Natural killer cell (primary cell): Measurements from ENCODE around the gene SERTAD1. TPM values are rescaled to one million over a fixed set of nuclear protein-coding genes. Genes with fewer than 3 reads are reported as not detected.

Experiments
- ATAC-seq, 3 donors: fragments of 150-1000 bp in 2 of 3; fragments of 200-7000 bp in 1 of 3; cut with Tn5 transposase; 1 replicate in 1 of 3; 2 replicates in 2 of 3; pipeline ENCODE4 v1.10.0; 2021; ENCODE audit warnings: mild to moderate bottlenecking in 2 of 3, moderate library complexity in 2 of 3
- DNase-seq, 2 donors: peaks; one replicate each; pipeline versions ENCODE4 v3.0.0 to v3.0.0-alpha.2; 2013 to 2021; ENCODE audit warnings: mixed read lengths in 1 of 2
- H3K27ac ChIP-seq: one replicate; pipeline ENCODE4 v1.5.1; 2013; ENCODE audit warnings: mild to moderate bottlenecking, low read length
- H3K27me3 ChIP-seq: one replicate; pipeline ENCODE4 v1.6.1; 2013; ENCODE audit warnings: low read length; ENCODE audit not compliant: control insufficient read depth, insufficient read depth
- H3K36me3 ChIP-seq: one replicate; pipeline ENCODE4 v1.6.1; 2013; ENCODE audit warnings: low read length; ENCODE audit not compliant: control insufficient read depth, insufficient read depth
- H3K4me1 ChIP-seq: one replicate; pipeline ENCODE4 v1.6.1; 2013; ENCODE audit warnings: low read length; ENCODE audit not compliant: control insufficient read depth, insufficient read depth
- H3K4me3 ChIP-seq: one replicate; pipeline ENCODE4 v1.5.1; 2013; ENCODE audit warnings: low read length
- H3K9me3 ChIP-seq: one replicate; pipeline ENCODE4 v1.6.1; 2013; ENCODE audit warnings: low read length; ENCODE audit not compliant: control insufficient read depth, insufficient read depth
- H3K27ac Mint-ChIP-seq, 2 donors: one replicate each; pipeline ENCODE4 v1.8.0; 2022; ENCODE audit warnings: mild to moderate bottlenecking in 2 of 2, mixed read lengths in 2 of 2, moderate library complexity in 1 of 2
- H3K27me3 Mint-ChIP-seq, 2 donors: one replicate each; pipeline ENCODE4 v1.8.0; 2022; ENCODE audit warnings: low read depth in 2 of 2, mixed read lengths in 2 of 2
- H3K36me3 Mint-ChIP-seq: one replicate; pipeline ENCODE4 v1.8.0; 2022; ENCODE audit warnings: mixed read lengths
- H3K4me1 Mint-ChIP-seq, 2 donors: one replicate each; pipeline ENCODE4 v1.8.0; 2022; ENCODE audit warnings: mixed read lengths in 2 of 2
- H3K4me3 Mint-ChIP-seq: one replicate; pipeline ENCODE4 v1.8.0; 2022; ENCODE audit warnings: mild to moderate bottlenecking, moderate library complexity, mixed read lengths
- H3K9me3 Mint-ChIP-seq, 2 donors: one replicate each; pipeline ENCODE4 v1.8.0; 2022; ENCODE audit warnings: mixed read lengths in 2 of 2
- WGBS: methylation state at CpG from one replicate; pipeline ENCODE4 v1.1.7; 2013; ENCODE audit warnings: missing lambda C conversion rate; ENCODE audit not compliant: insufficient coverage; 5-methylcytosine and 5-hydroxymethylcytosine counted together
- intact Hi-C: fragments of 100-400 bp; cut with micrococcal nuclease; formaldehyde crosslinking; loops from one replicate; pipeline ENCODE4 v1.14.2; 2022
- total RNA-seq, 4 donors: library from RNA; stranded (reverse); fragments of 120-200 nt in 1 of 4; gene quantifications; one replicate each; pipeline versions ENCODE4 v1.2.3 to v1.2.4, GENCODE V29; 2013 to 2022
- TF ChIP-seq, protein P1 (sequence below): fragments of 200-600 bp; IDR thresholded peaks from one replicate; pipeline ENCODE4 v1.8.0; 2022; ENCODE audit warnings: antibody characterized with exemption

Gene SERTAD1
- total RNA-seq, 3 donors from 2014 or later (not counting 1 experiment from before 2014, with no cell fraction given) = 31.2 to 53.5 (median 38.7) TPM

DNA sequence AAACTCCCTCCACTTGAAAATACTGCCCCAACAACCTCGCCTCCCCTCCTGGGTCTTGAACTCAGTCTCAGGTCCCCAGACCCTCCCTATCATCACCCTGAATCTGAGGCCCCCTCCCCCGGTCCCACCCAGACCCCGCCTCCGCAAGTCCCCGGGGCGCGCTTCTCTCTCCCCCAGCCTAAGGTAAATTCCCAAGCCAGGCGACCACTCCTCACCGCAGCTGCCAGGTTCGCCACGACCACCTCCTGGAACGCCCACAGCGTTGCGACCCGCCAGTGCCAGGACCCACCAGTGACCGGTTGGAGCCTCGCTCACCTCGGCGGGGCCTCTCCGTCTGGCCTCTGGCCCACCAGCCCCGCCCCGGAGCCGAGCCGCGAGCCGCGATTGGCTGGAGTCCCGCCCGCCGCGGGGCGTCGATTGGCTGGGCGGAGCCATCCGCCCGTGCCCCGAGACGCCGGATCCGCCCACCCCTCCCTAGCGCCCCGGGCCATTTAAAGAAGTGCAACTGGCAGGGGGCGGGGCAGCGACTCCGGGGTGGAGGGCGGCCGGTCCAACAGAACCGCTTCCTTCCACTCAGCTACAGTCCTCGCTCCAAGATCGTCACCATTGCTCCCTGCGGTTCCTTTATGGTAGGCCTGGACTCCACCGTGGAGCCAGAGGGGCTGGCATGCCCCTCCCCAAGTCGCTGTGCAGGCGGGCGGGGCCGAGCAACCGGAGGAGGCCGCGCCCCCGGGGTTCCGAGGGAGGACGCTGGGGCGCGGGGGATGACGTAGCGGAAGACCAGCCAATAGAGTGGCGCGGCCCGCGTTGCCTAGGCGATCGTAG is 18.4 kb upstream of the SERTAD1 start, which contains the start of gene SERTAD3:
Gene SERTAD3, minus strand, starts transcription at position 336 of the 825 bp plus-strand sequence. CDS start 2,255 bp downstream, outside the sequence.
- Mint-ChIP-seq H3K4me1 (peaks cover 25 to 29% of the 10 kb centered on the region in 2 donors), H3K9me3 (no peaks in the 10 kb centered on the region), H3K4me3 (peak within 1 kb of the TSS; percentile 98), H3K27me3 (no peaks in the 10 kb centered on the region), H3K27ac (peak within 1 kb of the TSS; percentile 92 to 97), H3K36me3 (no peaks in the 10 kb centered on the region)
- ATAC-seq (peak; percentile 70 to 87 (median 74)), DNase-seq (peak; percentile 98)
- Histone ChIP-seq H3K27me3 (no peaks in the 10 kb centered on the region), H3K4me1 (peaks cover 13% of the 10 kb centered on the region), H3K4me3 (peak within 1 kb of the TSS; percentile 91), H3K9me3 (no peaks in the 10 kb centered on the region), H3K36me3 (peaks cover 16% of the 10 kb centered on the region), H3K27ac (peak within 1 kb of the TSS; percentile 89)
- TF ChIP-seq, protein P1, sequence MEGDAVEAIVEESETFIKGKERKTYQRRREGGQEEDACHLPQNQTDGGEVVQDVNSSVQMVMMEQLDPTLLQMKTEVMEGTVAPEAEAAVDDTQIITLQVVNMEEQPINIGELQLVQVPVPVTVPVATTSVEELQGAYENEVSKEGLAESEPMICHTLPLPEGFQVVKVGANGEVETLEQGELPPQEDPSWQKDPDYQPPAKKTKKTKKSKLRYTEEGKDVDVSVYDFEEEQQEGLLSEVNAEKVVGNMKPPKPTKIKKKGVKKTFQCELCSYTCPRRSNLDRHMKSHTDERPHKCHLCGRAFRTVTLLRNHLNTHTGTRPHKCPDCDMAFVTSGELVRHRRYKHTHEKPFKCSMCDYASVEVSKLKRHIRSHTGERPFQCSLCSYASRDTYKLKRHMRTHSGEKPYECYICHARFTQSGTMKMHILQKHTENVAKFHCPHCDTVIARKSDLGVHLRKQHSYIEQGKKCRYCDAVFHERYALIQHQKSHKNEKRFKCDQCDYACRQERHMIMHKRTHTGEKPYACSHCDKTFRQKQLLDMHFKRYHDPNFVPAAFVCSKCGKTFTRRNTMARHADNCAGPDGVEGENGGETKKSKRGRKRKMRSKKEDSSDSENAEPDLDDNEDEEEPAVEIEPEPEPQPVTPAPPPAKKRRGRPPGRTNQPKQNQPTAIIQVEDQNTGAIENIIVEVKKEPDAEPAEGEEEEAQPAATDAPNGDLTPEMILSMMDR = no peak
- intact Hi-C loops = loop anchor here (1.0 kb wide), 3 partner anchors 18 to 96 kb away; partner anchors contain the start of genes C19orf47 and PLD3
- WGBS = under 1% methylated on average over 72 of the region's 72 CpGs

DNA sequence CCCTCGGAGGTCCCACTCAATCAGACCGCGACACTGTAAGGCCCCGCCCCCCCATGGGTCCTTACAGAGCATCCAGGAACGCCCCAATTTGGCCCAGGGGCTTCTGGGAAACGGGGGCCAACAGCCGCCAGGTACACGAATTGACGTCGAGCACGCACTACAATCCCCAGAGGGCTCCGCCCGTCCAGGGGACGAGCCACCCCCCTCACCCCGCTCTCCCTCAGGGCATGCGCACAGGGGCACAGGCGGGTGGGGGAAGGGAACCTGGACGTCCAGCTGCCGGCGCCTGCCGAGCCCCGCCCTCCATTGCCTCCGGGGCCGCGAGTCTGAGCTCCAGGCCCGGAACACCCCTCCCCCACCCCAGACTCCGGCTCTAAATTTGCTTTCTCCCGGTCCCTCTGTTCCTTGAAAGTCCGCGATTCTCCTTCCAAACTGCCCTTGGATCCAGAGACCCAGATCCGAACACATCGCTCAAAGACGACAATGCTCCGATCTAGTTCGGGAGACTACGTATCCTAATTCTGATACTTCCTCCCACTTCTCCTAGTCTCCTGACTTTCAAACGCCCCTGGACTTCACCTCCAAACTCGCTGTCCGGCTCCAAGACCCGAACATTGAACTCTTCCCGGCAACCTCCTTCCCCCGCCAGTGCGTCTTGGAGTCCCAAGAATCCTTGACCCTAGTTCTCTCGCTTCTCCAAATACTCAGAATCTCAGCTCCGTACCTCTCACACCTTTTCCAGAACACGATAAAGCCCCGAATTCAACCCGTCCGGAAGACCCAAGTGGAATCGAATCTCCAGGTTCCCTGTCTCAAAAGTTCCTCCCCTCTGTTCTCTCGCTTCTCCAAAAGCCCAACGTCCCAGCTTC is 17.6 kb upstream of the SERTAD1 start:
- Histone ChIP-seq H3K36me3 (peaks cover 16% of the 10 kb centered on the region), H3K9me3 (no peaks in the 10 kb centered on the region), H3K27me3 (no peaks in the 10 kb centered on the region), H3K27ac (peak overlapping the region; percentile 89), H3K4me1 (peaks cover 13% of the 10 kb centered on the region), H3K4me3 (peak overlapping the region; percentile 91)
- no peaks in the 10 kb centered on the region for H3K27me3 Mint-ChIP-seq
- ATAC-seq = peak; percentile 76 to 91 (median 78)
- DNase-seq = peak; percentile 95 to 100
- H3K9me3 Mint-ChIP-seq = no peaks in the 10 kb centered on the region
- no peaks in the 10 kb centered on the region for H3K36me3 Mint-ChIP-seq
- under 1% methylated on average over 52 of the region's 52 CpGs for WGBS
- H3K4me1 Mint-ChIP-seq = peaks cover 25 to 29% of the 10 kb centered on the region in 2 donors
- H3K27ac Mint-ChIP-seq = peak overlapping the region; percentile 92 to 97
- peak overlapping the region; percentile 98 for H3K4me3 Mint-ChIP-seq
- TF ChIP-seq, protein P1 = no peak
- intact Hi-C loops = loop anchor here (1.0 kb wide), 1 partner anchor 95 kb away; the partner anchor contains the start of genes C19orf47 and PLD3

DNA sequence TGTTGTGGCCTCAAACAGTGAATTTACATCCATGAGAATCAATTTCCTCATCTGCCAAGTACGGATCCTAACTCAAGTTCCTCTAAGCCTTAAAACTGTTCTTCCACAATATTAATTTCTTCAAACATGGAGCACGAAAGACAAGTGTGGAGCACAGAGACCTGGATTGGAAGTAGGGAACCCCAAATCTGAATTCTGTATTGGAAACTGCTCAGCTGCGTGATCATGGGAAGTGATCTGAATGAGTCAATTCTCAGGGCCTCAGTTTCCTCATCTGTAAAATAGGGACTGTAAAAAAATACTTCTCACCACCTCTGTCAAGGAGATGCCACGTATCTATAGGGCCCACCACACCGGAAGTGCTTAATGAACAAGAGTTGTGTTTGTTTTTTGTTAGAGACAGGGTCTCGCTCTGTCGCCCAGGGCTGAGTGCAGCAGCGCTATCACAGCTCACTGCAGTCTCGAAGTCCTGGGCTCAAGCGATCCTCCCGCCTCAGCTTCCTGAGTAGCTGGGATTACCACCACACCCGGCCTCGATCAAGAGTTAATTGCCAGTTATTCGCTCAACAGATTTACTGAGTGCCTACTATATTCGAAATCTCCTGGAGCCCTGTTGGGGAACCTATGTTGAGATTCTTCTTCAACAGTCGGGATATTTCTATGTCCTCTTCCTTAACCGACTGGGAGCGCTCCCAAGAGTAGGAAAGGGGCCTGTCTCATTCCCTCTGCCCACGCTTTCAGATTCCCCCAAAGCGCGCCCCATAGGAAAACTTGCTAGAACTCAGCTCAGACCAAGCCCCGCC is 16.7 kb upstream of the SERTAD1 start:
- Mint-ChIP-seq H3K4me3 (peak overlapping the region; percentile 98), H3K27ac (peak overlapping the region; percentile 92 to 97), H3K36me3 (no peaks in the 10 kb centered on the region), H3K4me1 (peaks cover 25 to 29% of the 10 kb centered on the region in 2 donors), H3K9me3 (no peaks in the 10 kb centered on the region), H3K27me3 (no peaks in the 10 kb centered on the region)
- 25% methylated on average over 22 of the region's 22 CpGs for WGBS
- Histone ChIP-seq H3K27me3 (no peaks in the 10 kb centered on the region), H3K27ac (peak overlapping the region; percentile 70), H3K36me3 (peaks cover 16% of the 10 kb centered on the region), H3K4me1 (peaks cover 13% of the 10 kb centered on the region), H3K4me3 (peak overlapping the region; percentile 91), H3K9me3 (no peaks in the 10 kb centered on the region)
- ATAC-seq = no peak
- TF ChIP-seq, protein P1 = no peak
- intact Hi-C loops = loop anchor here (1.0 kb wide), 1 partner anchor 94 kb away; the partner anchor contains the start of genes C19orf47 and PLD3
- no peak for DNase-seq
